ENCODE measurements around the gene CCDC102B. TPM values are rescaled to one million over a fixed set of nuclear protein-coding genes. Genes with fewer than 3 reads are reported as not detected.

The CCDC102B gene
- total RNA-seq, 6 experiments from 2014 or later: 0.86 to 1.7 (median 1.2) TPM

DNA sequence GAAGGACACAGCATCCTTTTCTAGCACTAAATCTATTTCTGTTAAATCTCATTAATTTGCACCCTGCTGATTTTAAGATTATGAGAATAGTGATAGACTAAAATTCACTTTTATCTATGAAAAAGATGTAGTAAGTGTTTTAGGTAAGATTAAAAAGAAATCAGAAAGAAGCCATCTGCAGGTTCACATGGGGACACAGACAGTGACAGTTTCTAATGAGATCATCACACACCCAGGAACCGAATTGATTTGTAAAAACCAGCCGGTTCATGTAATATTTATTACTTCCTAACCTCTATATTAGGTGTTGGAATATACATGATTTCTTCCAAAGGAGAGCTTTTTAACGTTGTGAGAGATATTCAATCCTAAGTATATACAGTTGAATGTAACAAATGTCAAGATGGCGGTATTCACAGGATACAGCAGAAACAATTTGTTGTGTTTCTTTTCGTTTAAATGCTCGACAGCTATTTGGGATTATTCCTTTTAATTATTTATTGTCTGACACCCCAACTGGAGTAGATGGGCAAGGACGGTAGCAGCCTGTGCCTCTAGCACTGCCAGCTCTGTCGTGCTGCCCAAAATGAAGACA, 223.4 kb downstream of the CCDC102B start:
- Histone ChIP-seq H3K36me3 (no peaks in the 10 kb centered on the region), H3K4me1 (no peaks in the 10 kb centered on the region), H3K9me3 (no peaks in the 10 kb centered on the region), H3K27me3 (no peaks in the 10 kb centered on the region), H3K4me3 (no peak overlapping the region), H3K27ac (no peak overlapping the region)
- DNase-seq (no peak), ATAC-seq (no peak)
- no peak for TF ChIP-seq POLR2A (IDR thresholded peaks at IDR 0.05)
- TF ChIP-seq, protein P1, sequence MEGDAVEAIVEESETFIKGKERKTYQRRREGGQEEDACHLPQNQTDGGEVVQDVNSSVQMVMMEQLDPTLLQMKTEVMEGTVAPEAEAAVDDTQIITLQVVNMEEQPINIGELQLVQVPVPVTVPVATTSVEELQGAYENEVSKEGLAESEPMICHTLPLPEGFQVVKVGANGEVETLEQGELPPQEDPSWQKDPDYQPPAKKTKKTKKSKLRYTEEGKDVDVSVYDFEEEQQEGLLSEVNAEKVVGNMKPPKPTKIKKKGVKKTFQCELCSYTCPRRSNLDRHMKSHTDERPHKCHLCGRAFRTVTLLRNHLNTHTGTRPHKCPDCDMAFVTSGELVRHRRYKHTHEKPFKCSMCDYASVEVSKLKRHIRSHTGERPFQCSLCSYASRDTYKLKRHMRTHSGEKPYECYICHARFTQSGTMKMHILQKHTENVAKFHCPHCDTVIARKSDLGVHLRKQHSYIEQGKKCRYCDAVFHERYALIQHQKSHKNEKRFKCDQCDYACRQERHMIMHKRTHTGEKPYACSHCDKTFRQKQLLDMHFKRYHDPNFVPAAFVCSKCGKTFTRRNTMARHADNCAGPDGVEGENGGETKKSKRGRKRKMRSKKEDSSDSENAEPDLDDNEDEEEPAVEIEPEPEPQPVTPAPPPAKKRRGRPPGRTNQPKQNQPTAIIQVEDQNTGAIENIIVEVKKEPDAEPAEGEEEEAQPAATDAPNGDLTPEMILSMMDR (IDR thresholded peaks at IDR 0.05): no peak
- 70% methylated on average over 8 of the region's 8 CpGs for WGBS (ENCODE audit: insufficient coverage, low coverage, low lambda C conversion rate, missing lambda C conversion rate)
- intact Hi-C loops (cut with DNase I): no loop called here

DNA sequence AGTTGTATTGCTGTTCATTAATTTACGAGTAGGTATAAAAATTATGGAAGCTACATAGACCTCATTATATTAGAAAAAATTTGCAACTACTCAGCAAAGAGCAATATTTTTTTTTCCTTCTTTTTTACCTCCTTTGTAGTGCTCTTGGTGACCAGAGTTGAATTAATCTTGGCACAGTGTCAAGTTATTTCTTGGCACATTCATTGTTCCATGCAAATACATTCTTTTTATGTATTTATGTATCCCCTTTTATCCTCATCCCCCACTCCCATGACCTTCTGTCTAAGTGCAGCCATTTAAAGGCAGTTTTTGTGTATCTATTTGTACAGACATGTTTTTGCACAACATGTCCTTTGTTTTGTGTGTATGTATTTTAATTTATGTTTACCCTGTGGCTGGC, 224.5 kb downstream of the CCDC102B start:
- intact Hi-C loops (cut with DNase I): no loop called here
- DNase-seq (no peak), ATAC-seq (no peak)
- Histone ChIP-seq H3K4me1 (no peaks in the 10 kb centered on the region), H3K27ac (no peak overlapping the region), H3K27me3 (no peaks in the 10 kb centered on the region), H3K9me3 (no peaks in the 10 kb centered on the region), H3K36me3 (no peaks in the 10 kb centered on the region), H3K4me3 (no peak overlapping the region)
- TF ChIP-seq, protein P1 (IDR thresholded peaks at IDR 0.05): no peak
- no peak for TF ChIP-seq POLR2A (IDR thresholded peaks at IDR 0.05)
- 77% methylated on average over 1 of the region's 1 CpG for WGBS (ENCODE audit: insufficient coverage, low coverage, low lambda C conversion rate, missing lambda C conversion rate)

DNA sequence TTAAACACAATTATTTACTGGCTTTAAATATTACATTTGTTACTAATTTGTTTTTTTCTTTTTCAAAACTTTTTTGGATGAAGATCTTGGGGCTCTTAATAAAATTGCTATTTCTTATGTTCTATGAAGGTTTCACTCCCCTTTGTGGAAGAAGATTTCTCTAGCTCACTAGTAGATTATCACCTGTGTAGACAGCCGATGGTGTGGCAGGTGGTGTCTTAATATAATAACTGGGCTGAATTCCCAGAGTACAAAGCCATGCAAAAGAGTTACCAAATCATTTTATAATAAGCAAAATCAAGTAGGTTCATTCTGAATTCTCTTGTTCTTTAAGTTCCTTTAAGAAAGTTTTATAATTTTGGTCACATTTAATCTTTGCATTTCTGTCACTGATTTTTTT, 233.7 kb downstream of the CCDC102B start:
- H3K4me1 ChIP-seq: no peaks in the 10 kb centered on the region
- no peak for TF ChIP-seq POLR2A (IDR thresholded peaks at IDR 0.05)
- TF ChIP-seq, protein P1 (IDR thresholded peaks at IDR 0.05): no peak
- no peaks in the 10 kb centered on the region for H3K9me3 ChIP-seq
- 93% methylated on average over 1 of the region's 1 CpG for WGBS (ENCODE audit: insufficient coverage, low coverage, low lambda C conversion rate, missing lambda C conversion rate)
- H3K36me3 ChIP-seq: no peaks in the 10 kb centered on the region
- H3K27ac ChIP-seq: no peak overlapping the region
- no peak for ATAC-seq
- intact Hi-C loops (cut with DNase I): no loop called here
- no peaks in the 10 kb centered on the region for H3K27me3 ChIP-seq
- no peak overlapping the region for H3K4me3 ChIP-seq
- DNase-seq: no peak

DNA sequence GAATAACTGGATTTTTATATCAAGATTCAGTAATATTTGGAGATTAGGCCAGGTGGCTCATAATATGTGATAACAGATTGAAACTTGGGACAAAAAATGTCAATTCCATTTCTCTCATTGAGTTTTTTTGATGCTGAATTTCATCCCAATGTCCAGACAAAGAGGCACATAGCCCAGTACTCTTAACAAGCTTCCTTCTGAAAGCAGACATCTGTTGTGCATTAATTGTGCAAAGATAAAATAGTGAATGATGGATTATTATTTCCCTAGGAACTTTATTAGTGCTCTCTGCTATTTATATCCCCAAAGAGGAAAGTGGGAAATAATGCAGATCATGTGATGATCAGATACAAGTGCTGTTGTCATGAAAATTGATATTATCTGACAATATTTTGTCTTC, 234.1 kb downstream of the CCDC102B start:
- TF ChIP-seq, protein P1 (IDR thresholded peaks at IDR 0.05): no peak
- TF ChIP-seq POLR2A (IDR thresholded peaks at IDR 0.05): no peak
- intact Hi-C loops (cut with DNase I): no loop called here
- no peak for ATAC-seq

DNA sequence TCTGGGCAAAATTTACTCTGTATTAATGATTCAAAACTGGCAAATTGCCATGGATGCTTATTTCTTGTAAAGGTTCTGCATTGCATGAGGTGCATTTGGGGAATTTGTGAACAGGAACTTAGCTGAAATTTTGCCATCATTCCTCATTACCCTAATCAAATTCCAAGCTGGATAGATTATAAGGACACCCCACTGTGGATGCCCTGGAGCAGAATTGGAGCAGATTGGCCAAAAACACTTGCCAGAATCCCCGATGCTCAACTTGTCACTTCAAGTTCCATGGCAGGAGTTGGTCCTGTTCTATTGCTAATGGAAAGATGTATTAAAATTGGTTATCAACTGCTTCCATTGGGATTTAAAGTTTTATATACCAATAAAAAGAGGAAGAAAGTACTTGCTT, 237.9 kb downstream of the CCDC102B start:
- WGBS (ENCODE audit: insufficient coverage, low coverage, low lambda C conversion rate, missing lambda C conversion rate): 90% methylated on average over 1 of the region's 1 CpG
- no peak for ATAC-seq
- intact Hi-C loops (cut with DNase I): no loop called here

More for the DNA sequence above, 234.1 kb downstream of the CCDC102B start:
- DNase-seq: no peak
- H3K9me3 ChIP-seq: no peaks in the 10 kb centered on the region
- no peak overlapping the region for H3K4me3 ChIP-seq
- H3K27ac ChIP-seq: no peak overlapping the region
- no peaks in the 10 kb centered on the region for H3K36me3 ChIP-seq
- no peaks in the 10 kb centered on the region for H3K27me3 ChIP-seq
- H3K4me1 ChIP-seq: no peaks in the 10 kb centered on the region

More for the DNA sequence above, 237.9 kb downstream of the CCDC102B start:
- Histone ChIP-seq H3K27ac (no peak overlapping the region), H3K9me3 (no peaks in the 10 kb centered on the region), H3K27me3 (no peaks in the 10 kb centered on the region), H3K4me3 (no peak overlapping the region), H3K36me3 (no peaks in the 10 kb centered on the region), H3K4me1 (no peaks in the 10 kb centered on the region)
- DNase-seq: no peak
- no peak for TF ChIP-seq POLR2A (IDR thresholded peaks at IDR 0.05)
- TF ChIP-seq, protein P1 (IDR thresholded peaks at IDR 0.05): no peak

Data from right lobe of liver (tissue), 6 donors.